Liver (tissue), 2 donors: ENCODE results near the gene ZDHHC24.

Experiments used
- CTCF ChIP-seq: fragments of 150-350 bp; IDR thresholded peaks from 2 replicates; pipeline ENCODE4 v1.5.1; 2017; ENCODE audit warnings: improper control_type of control experiment, low read depth, low read length; ENCODE audit not compliant: missing input control
- TF ChIP-seq, protein P1 (sequence below): IDR thresholded peaks from 2 replicates; pipeline ENCODE4 v1.6.1; 2016; ENCODE audit warnings: antibody characterized with exemption, mild to moderate bottlenecking
- donor health status: healthy.

GRCh38 chr11:66563832-66564231 is 18.0 kb upstream of the ZDHHC24 start:
- no peak for TF ChIP-seq CTCF
- TF ChIP-seq, protein P1, sequence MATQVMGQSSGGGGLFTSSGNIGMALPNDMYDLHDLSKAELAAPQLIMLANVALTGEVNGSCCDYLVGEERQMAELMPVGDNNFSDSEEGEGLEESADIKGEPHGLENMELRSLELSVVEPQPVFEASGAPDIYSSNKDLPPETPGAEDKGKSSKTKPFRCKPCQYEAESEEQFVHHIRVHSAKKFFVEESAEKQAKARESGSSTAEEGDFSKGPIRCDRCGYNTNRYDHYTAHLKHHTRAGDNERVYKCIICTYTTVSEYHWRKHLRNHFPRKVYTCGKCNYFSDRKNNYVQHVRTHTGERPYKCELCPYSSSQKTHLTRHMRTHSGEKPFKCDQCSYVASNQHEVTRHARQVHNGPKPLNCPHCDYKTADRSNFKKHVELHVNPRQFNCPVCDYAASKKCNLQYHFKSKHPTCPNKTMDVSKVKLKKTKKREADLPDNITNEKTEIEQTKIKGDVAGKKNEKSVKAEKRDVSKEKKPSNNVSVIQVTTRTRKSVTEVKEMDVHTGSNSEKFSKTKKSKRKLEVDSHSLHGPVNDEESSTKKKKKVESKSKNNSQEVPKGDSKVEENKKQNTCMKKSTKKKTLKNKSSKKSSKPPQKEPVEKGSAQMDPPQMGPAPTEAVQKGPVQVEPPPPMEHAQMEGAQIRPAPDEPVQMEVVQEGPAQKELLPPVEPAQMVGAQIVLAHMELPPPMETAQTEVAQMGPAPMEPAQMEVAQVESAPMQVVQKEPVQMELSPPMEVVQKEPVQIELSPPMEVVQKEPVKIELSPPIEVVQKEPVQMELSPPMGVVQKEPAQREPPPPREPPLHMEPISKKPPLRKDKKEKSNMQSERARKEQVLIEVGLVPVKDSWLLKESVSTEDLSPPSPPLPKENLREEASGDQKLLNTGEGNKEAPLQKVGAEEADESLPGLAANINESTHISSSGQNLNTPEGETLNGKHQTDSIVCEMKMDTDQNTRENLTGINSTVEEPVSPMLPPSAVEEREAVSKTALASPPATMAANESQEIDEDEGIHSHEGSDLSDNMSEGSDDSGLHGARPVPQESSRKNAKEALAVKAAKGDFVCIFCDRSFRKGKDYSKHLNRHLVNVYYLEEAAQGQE, result no peak
